Vagina (tissue), 2 donors: ENCODE data around the gene SS18L1. TPM values are rescaled to one million over a fixed set of nuclear protein-coding genes. Genes with fewer than 3 reads are reported as not detected.

Experiments used
- DNase-seq, 2 donors: peaks; one replicate each; pipeline ENCODE4 v3.0.0-alpha.2; 2017; ENCODE audit errors: extremely low spot score in 2 of 2
- H3K27ac ChIP-seq: fragments of 200-600 bp; sonication (generic); one replicate; pipeline ENCODE4 v1.5.1; 2019
- H3K27me3 ChIP-seq: fragments of 200-600 bp; sonication (generic); one replicate; pipeline ENCODE4 v1.5.1; 2019
- H3K36me3 ChIP-seq, 2 donors: fragments of 200-600 bp; sonication (generic); one replicate each; pipeline ENCODE4 v1.5.1; 2017 to 2019
- H3K4me1 ChIP-seq: fragments of 200-600 bp; sonication (generic); one replicate; pipeline ENCODE4 v1.5.1; 2019
- H3K4me3 ChIP-seq, 2 donors: fragments of 200-600 bp; sonication (generic); 1 replicate in 1 of 2; 2 replicates in 1 of 2; pipeline ENCODE4 v1.5.1; 2016 to 2019
- H3K9me3 ChIP-seq: fragments of 200-600 bp; sonication (generic); one replicate; pipeline ENCODE4 v1.5.1; 2019
- POLR2A ChIP-seq, 2 donors: fragments of 450-650 bp; IDR thresholded peaks; one replicate each; pipeline ENCODE4 v1.6.1; 2017; ENCODE audit warnings: antibody characterized with exemption in 2 of 2, mild to moderate bottlenecking in 2 of 2, moderate library complexity in 2 of 2
- POLR2AphosphoS5 ChIP-seq, 2 donors: sonication (generic); formaldehyde crosslinking; IDR thresholded peaks; one replicate each; pipeline ENCODE4 v1.9.0; 2017; ENCODE audit warnings: antibody characterized with exemption in 2 of 2, mild to moderate bottlenecking in 2 of 2, low read depth in 1 of 2; ENCODE audit not compliant: insufficient read depth in 1 of 2
- intact Hi-C: fragments of 100-400 bp; cut with DNase I; formaldehyde crosslinking; loops from one replicate; pipeline ENCODE4 v1.15.1; 2023
- total RNA-seq: library from RNA; depleted of rRNA; stranded (reverse); fragments of >200 nt; gene quantifications from one replicate; pipeline ENCODE4 v1.2.3, GENCODE V29; 2016
- TF ChIP-seq, protein P1 (sequence below), 3 experiments: fragments of 450-650 bp in 2 of 3; fragments of 200-600 bp in 1 of 3; sonication (generic) in 1 of 3; IDR thresholded peaks; one replicate each; pipeline ENCODE4 v1.5.1; 2017 to 2019; ENCODE audit warnings: antibody characterized with exemption in 3 of 3, mild to moderate bottlenecking in 2 of 3, moderate library complexity in 2 of 3

Gene SS18L1
- total RNA-seq, 1 donor from 2014 or later, result 25.3 TPM

DNA sequence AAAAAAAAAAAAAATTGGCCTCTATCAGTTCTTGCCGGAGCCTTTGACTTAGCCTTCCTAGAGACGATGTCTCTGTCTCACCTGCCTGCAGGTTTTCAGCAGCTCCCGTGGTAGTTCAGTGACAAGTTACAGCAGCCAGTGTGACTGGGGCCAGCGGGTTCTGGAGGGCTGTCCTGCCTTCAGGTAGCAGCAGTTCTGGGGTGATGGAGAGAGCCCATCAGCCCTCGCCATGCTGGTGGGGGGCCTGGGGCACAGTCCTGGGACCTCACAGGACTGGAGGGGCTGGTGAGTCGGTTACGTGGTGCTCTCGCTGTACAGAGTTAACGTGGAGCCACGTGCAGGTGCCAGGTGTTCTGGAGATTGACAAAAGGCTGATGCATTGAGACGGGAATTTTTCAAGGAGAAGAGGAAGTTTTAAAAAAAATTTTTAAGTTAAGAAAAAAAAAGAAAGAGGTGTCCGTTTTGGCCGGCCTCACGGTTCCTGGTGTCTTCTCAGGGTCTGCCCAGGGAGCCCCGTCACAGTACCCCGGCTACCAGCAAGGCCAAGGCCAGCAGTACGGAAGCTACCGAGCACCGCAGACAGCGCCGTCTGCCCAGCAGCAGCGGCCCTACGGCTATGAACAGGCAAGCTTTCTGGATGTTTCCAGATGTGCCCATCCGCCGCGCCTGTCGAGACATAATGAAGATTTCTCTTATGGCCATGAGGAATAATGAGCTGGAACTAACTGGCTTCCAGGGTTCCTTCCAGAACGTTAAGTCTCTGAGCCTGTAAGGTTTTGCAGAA is 30.6 kb downstream of the SS18L1 start:
- no peak overlapping the region for H3K27ac ChIP-seq
- H3K27me3 ChIP-seq, result no peaks in the 10 kb centered on the region
- intact Hi-C loops, result no loop called here
- TF ChIP-seq, protein P1, sequence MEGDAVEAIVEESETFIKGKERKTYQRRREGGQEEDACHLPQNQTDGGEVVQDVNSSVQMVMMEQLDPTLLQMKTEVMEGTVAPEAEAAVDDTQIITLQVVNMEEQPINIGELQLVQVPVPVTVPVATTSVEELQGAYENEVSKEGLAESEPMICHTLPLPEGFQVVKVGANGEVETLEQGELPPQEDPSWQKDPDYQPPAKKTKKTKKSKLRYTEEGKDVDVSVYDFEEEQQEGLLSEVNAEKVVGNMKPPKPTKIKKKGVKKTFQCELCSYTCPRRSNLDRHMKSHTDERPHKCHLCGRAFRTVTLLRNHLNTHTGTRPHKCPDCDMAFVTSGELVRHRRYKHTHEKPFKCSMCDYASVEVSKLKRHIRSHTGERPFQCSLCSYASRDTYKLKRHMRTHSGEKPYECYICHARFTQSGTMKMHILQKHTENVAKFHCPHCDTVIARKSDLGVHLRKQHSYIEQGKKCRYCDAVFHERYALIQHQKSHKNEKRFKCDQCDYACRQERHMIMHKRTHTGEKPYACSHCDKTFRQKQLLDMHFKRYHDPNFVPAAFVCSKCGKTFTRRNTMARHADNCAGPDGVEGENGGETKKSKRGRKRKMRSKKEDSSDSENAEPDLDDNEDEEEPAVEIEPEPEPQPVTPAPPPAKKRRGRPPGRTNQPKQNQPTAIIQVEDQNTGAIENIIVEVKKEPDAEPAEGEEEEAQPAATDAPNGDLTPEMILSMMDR (IDR thresholded peaks at IDR 0.05), result no peak
- TF ChIP-seq POLR2A (IDR thresholded peaks at IDR 0.05) (no peak), POLR2AphosphoS5 (IDR thresholded peaks at IDR 0.05; ENCODE audit: insufficient read depth in 1 of 2, low read depth in 1 of 2) (no peak)
- no peak overlapping the region for H3K4me3 ChIP-seq
- no peaks in the 10 kb centered on the region for H3K9me3 ChIP-seq
- no peak for DNase-seq
- H3K36me3 ChIP-seq, result peaks cover 0 to 8% of the 10 kb centered on the region in 2 donors
- no peaks in the 10 kb centered on the region for H3K4me1 ChIP-seq

GRCh38 chr20:62174870-62175624 is 31.5 kb downstream of the SS18L1 start:
- H3K36me3 ChIP-seq, result peaks cover 0 to 8% of the 10 kb centered on the region in 2 donors
- H3K9me3 ChIP-seq, result no peaks in the 10 kb centered on the region
- DNase-seq, result no peak
- TF ChIP-seq POLR2A (IDR thresholded peaks at IDR 0.05), result no peak
- TF ChIP-seq, protein P1 (IDR thresholded peaks at IDR 0.05), result no peak
- no peak for TF ChIP-seq POLR2AphosphoS5 (IDR thresholded peaks at IDR 0.05; ENCODE audit: insufficient read depth in 1 of 2, low read depth in 1 of 2)
- H3K4me3 ChIP-seq, result no peak overlapping the region
- H3K27ac ChIP-seq, result no peak overlapping the region
- no peaks in the 10 kb centered on the region for H3K4me1 ChIP-seq
- H3K27me3 ChIP-seq, result no peaks in the 10 kb centered on the region
- intact Hi-C loops, result no loop called here

DNA sequence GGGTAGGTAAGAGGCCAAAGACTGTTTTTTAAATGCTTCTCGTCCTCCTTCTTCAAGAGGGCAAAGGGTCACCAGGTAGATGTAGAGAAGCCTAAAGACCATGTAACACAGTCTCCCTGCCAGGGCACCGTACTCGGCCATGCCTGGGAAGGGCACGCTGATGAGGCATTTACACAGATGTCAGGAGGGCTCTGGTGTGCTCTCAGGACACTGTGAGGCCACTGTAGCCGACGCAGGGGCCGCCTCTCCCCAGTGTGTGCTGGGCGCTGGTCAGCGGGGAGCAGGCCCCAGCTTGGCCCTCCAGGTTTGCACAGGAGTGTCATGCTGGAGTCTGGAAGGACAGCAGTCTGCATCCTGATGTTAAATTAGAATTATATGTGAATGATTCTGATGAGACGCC is 32.1 kb downstream of the SS18L1 start:
- no peak overlapping the region for H3K27ac ChIP-seq
- TF ChIP-seq POLR2AphosphoS5 (IDR thresholded peaks at IDR 0.05; ENCODE audit: insufficient read depth in 1 of 2, low read depth in 1 of 2) (no peak), POLR2A (IDR thresholded peaks at IDR 0.05) (no peak)
- TF ChIP-seq, protein P1 (IDR thresholded peaks at IDR 0.05), result no peak
- intact Hi-C loops, result no loop called here
- no peak overlapping the region for H3K4me3 ChIP-seq
- H3K27me3 ChIP-seq, result no peaks in the 10 kb centered on the region
- no peak for DNase-seq
- H3K9me3 ChIP-seq, result no peaks in the 10 kb centered on the region
- H3K36me3 ChIP-seq, result peaks cover 0 to 8% of the 10 kb centered on the region in 2 donors
- no peaks in the 10 kb centered on the region for H3K4me1 ChIP-seq

DNA sequence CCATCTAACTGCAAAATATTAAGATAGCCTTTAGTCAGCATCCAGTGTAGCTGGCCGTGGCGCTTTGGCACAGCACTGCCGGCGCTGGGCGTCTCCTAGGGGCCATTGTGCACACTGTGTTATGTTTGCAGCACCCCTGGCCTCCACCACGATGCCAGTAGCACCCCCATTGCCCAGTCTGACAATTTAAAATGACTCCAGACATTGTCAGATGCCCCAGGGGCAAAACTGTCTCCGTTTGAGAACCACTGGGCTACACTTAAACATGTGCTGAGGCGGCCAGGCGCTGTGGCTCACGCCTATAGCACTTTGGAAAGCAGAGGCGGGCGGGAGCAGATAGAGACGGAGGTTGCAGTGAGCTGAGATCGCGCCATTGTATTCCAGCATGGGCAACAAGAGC is 33.3 kb downstream of the SS18L1 start:
- intact Hi-C loops, result no loop called here
- DNase-seq, result no peak
- Histone ChIP-seq H3K27ac (no peak overlapping the region), H3K27me3 (no peaks in the 10 kb centered on the region), H3K4me1 (peaks cover under 1% of the 10 kb centered on the region), H3K4me3 (no peak overlapping the region), H3K36me3 (peaks cover 0 to 8% of the 10 kb centered on the region in 2 donors), H3K9me3 (no peaks in the 10 kb centered on the region)
- no peak for TF ChIP-seq POLR2A (IDR thresholded peaks at IDR 0.05)
- TF ChIP-seq, protein P1 (IDR thresholded peaks at IDR 0.05), result no peak
- TF ChIP-seq POLR2AphosphoS5 (IDR thresholded peaks at IDR 0.05; ENCODE audit: insufficient read depth in 1 of 2, low read depth in 1 of 2), result no peak
